ENCODE results near the gene PPP1CA.

Gene PPP1CA

GRCh38 chr11:67379061-67380058 is 22.3 kb downstream of the PPP1CA start:
- DNase-seq: no peak

DNA sequence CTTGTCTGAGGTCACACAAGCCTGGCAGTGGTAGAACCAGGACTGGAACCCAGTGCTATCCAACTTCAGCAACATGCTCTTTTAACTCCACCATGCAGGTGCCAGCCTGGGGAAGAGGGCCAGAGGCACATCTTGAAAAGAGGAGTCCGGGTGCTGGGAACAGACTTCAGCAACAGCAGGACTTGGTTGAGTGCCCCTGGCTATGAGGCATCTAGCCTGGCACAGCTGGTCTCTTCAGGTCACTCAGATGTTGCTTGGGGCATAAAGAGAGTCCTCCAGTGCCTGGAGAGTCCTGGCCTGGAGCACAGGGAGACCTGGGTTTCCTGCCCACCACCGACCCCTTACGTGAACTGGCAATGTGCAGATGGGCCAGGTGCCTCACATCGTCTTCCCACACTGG is 23.1 kb downstream of the PPP1CA start:
- DNase-seq: no peak

DNA sequence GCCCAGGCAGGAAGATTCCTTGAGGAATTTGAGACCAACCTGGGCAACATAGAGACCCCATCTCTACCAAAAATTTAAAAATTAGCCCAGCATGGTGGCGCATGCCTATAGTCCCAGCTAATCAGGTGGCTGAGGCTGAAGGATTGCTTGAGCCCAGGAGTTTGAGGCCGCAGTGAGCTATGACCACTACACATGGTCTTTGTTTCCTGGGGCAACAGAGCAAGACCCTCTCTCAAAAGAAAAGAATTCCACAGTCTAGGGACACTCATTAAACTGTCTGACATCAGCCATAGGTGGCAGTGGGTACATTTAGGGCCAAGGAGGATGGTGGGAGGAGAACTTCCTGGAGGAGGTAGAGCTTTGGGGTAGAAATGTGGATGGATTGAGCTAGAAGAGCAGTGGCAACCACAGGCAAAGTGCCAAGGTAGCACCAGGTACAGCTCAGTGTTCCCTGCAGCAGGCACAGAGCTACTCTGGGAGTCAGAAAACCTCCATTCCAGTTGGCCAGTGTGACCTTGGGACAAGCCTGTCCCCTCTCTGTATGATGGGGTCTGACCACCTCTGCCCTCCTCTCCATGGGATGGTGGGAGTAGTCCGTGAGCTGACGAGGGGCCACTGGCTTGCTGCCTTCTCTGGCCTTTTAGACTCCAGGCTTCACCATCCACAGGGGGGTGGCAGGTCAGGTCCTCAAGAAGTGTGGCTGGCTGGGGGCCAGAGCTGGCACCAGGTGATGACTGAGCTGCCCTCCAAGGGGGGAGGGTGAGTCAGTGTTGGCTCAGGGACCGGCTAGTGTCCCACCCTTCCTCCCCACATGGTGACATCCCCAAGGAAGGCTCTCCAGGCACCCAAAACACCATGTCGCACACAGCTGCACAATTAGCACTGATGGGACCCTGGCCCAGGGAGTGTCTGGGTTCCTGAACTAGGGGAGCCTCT is 24.5 kb downstream of the PPP1CA start:
- DNase-seq: no peak

DNA sequence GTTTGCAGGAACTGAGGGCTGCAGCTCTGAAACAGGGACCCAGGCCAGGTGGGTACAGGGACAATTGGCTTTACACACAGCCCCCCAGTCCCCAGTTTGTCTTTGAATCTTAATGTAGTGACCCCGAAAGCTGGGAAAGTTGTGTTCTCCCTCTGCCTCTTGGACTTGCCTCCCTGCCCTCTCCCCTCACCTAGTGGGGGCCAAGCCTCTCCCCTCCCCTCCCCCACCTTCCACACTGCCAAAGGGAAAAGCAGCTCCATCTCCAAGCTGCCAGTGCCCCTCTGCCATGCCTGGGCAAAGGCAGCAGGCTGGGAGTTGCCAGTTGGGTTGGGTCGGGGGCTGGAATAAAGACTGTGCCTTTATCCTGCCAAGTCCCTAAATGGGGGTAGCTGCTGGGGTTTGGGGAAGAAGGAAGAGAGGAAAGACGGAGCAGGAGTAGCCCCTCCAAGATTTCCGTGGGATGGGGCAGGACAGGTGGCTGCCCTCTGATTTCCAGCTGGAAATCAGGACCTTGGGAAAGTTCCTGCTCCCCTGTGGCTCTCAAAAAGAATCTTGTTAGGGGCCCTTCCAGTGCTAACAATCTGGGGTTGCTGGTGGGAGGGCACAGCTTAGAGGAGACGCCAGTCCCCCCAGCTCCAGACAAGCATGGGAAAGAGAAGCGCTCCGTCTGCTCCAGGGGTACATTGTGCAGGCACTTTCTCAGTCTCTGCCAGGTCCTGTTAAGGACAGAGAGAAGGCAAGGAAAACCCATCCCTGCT is 25.4 kb downstream of the PPP1CA start:
- DNase-seq: no peak

DNA sequence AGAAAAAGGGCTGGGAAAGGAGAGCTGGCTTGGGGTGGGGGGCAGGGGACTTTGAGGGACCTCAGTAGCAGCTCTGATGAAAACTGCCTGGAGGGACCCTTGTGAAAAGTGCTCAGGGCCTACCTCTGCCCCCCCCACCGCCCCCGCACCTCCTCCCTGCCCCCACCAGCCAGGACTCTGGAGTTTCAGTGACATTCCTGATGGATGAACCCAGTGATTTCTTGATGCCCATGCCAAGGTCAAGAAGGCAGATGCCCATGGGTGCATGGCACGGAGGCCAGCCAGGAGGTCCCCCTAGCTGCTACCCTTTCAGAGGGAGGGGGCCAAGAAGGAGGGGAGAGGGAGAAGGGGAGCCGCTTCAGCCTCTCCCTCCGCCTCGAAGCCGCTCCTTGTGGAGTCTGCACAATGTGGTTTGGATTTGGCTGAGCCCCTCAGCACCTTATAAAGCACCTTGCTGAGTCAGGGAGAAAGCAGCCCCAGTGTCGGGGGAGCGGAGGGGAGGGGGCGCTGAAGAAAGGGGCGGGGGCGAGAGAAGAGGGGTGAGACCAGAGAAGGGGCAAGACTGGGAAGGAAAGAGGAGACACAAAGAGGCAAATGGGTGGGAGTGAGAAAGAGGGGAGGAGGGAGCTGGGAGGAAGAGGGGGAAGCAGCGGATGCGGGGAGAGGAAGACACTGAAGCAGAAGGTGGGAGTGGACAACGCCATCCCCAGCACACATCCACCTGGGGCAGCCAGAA is 26.2 kb downstream of the PPP1CA start:
- DNase-seq: no peak

- DNase-seq: no peak
Measured at GRCh38 chr11:67374571-67375281, 26.9 kb downstream of the PPP1CA start.

- peak; percentile 63 to 85 (median 81) for DNase-seq
Measured at GRCh38 chr11:67373648-67374570, 27.7 kb downstream of the PPP1CA start.

DNA sequence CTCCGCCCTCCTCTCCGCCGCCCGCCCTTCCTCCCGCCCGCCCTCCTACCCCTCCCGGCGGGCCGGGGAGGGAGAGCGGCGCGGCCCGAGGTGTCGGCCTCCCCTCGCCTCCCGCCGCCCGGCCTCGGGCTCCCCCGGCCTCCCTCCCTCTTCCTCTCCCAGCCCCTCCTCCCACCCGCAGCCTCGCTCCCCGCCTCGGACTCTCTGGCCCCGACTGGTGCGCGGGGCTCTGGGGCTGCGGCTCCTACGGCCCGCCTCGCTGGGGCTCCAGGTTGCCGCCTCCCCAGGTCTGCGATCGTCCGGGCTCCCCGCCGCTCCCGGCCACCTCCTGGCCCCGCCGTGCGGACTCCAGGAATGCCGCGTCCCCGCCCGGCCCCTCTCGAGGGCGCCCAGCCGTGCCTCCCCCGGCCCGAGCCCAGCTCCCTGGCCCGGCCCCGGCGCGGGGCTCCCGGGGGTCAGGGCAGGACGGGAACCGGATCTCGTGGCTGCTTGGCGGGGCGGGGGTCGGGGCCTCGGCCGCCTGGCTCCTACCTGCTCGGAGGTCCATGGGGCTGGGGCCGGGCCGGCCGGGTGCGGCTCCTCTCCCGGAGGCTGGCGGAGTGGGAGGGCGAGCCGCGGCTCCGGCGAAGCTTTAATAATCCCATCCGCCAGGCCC is 28.5 kb downstream of the PPP1CA start, which contains the start of gene CLCF1:
Gene CLCF1, minus strand, starts transcription at position 606 of the 655 bp plus-strand sequence. Its CDS starts 59 bp downstream, at position 547.
- peak in 2 of 5 donors; percentile 29 to 32 for DNase-seq

GRCh38 chr11:67372321-67372992 is 29.2 kb downstream of the PPP1CA start:
- peak in 1 of 5 donors; percentile 30 for DNase-seq

DNA sequence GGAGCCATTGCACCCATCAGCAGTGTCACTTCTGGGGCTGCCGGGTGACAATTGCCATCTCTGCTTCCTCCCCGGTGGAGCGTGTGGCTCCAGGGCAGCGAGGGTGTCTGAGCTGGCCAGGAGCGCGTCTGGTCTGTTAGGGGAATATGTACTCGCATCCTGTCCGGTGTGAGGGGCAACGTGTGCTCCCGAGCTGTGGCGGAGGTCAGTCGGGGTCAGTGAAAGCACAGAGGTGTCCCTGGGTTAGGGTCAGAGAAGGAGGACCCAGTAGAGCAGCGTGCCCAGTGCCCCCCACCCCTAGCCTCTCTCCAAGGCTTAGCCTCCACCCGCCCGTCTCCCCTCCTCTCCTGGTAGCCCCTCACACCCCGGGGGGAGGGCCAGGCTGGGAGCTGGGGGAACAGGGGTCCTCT is 29.7 kb downstream of the PPP1CA start:
- no peak for DNase-seq

DNA sequence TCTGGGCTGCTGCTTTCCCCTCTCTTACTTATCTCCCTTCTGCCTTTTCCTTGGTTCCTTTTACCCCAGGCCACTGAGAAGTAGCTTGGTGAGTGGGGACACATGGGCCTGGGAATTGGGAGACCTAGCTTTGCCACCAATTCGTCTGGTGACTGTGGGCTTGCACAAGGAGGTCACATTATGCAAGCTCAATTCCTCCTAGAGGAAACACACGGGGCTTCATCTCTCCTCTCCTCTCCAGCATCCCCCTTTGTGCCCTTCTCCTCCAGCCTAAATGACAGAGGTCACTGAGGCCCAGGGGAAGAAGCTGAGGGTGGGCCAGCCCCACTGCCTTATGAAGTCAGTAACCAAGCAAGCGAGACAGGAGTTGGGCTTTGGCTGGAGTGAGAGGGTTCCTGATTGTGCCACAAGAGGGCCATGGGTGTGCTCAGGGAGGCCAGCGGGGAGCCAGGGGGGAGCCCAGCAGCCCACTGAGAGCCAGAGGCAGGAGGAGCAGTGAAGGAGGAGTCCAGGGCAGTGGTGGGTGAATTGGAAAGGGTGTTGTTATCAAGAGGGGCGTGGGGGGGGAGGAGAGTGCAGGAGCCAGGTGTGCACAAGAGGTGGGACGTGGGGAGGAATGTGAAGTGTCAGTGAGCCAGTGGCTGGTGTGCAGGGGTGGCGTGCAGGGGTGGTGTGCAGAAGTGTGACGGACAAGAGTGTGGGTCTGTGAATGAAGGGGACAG is 30.3 kb downstream of the PPP1CA start:
- DNase-seq: peak in 1 of 5 donors; percentile 25

DNA sequence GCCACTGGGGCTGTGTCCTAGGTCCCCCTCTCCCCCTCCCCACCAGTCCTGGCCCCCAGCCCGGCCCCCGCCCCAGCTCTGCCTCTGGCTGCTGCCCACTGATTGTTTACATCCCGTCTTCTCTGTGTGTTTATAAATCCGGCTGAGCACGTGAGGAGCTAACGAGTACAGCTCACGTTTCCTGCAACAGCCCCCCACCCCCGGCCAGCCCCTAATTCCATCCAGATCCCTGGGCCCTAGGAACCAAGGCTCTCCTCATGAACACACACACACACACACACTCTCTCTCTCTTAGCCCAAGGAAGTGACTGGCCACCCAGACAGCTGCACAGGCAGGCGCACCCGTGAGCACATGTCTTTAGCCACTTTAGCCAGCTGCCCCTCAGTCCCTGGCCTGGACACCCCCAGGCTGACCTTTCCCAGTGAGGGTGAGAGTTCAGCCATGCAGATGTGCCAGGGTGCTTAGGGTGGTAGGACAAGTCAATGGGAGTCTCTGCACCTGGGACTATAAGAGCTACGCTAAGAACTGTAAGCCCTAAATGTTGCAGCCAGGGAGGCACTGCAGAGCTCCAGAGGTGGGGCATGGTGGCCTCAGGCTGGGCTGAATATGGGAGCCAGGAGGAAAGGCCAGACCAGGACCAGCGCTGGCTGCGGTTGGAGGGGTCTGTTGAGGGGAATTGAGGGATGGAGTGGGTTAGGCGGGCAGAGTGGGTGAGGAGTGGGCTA is 31.1 kb downstream of the PPP1CA start:
- DNase-seq: no peak

- DNase-seq: no peak
Measured at GRCh38 chr11:67369801-67370284, 31.8 kb downstream of the PPP1CA start.

DNA sequence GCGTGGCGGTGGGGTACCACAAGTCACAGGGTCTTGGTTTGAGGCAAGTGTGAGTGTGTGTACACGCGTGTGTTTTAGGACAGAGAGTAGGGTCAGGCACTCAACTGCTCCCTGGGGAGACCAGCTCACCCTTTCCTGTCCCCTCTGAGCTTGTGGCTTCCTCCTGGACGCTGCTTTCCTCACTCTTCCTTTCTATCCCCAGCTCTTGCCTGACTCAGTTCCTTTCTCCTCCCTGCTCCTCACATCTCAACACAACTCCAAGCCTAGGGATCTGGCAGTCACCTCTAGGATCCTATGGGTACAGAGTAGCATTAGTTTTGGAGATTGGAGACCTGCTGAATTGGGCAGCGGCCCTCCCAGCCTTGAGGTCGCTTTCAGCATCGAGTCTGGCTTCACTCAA is 32.4 kb downstream of the PPP1CA start:
- no peak for DNase-seq

- peak in 1 of 5 donors; percentile 42 for DNase-seq
Measured at GRCh38 chr11:67368621-67369020, 33.0 kb downstream of the PPP1CA start.

- DNase-seq: no peak
Measured at GRCh38 chr11:67367761-67368227, 33.9 kb downstream of the PPP1CA start.
